ENCODE measurements around the gene CDC42BPG. TPM values are rescaled to one million over a fixed set of nuclear protein-coding genes. Genes with fewer than 3 reads are reported as not detected.

CDC42BPG gene
- total and polyA plus RNA-seq, 2 of the 8 experiments (the other 6 are each of a cell fraction or from before 2014, with no cell fraction given): 3.7 to 10.6 TPM

DNA sequence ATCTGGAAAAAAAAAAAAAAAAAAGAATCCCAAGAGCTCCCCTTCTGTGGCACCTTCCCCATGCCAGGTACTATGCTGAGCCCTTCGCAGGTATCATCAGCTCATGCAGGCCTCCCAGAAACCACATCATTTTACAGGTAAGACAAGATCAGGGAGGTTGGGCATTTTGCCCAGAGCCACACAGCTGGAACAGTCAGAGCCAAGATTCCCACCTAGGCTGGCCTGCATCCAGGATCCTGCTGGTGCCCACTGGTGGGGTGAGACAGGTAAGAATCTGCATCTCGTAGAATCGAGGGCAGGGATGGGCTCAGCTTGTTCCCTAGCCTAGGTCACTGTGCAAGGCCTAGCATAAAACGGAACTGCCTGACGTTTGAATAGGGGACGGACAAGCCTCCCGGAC lies 18.4 kb downstream of the CDC42BPG start:
- no peaks in the 10 kb centered on the region for H3K27me3 ChIP-seq (replicated peaks in 1 of 4; ENCODE audit: control insufficient read depth in 3 of 4, extremely low read depth in 1 of 4, insufficient read depth in 3 of 4, low read length in 3 of 4)
- no peak overlapping the region for H3K56ac ChIP-seq (replicated peaks; ENCODE audit: insufficient read length, low read depth, low read length)
- H3K4me2 ChIP-seq (ENCODE audit: insufficient read depth in 1 of 2, low read depth in 2 of 2, low read length in 2 of 2): no peak overlapping the region
- H3K4me3 ChIP-seq (ENCODE audit: extremely low read depth in 1 of 4, insufficient read depth in 2 of 4, low read depth in 3 of 4, low read length in 4 of 4): no peak overlapping the region
- H3K23me2 ChIP-seq (ENCODE audit: low read depth, low read length): no peaks in the 10 kb centered on the region; the same call in 1 of the 2 replicates
- 89% methylated on average over 7 of the region's 7 CpGs; no CpG with 5 or more reads in 1 of the 2 experiments for WGBS, 2 experiments (ENCODE audit: extremely low coverage in 1 of 2, insufficient coverage in 1 of 2, insufficient read length in 1 of 2, insufficient replicate concordance in 2 of 2, low coverage in 1 of 2, low lambda C conversion rate in 2 of 2, missing lambda C conversion rate in 1 of 2)
- no peak for DNase-seq (ENCODE audit: low read depth in 1 of 2, low spot score in 2 of 2)
- no peak overlapping the region for H3K18ac ChIP-seq (ENCODE audit: extremely low read depth, low read length)
- no peak overlapping the region for H2AK5ac ChIP-seq (ENCODE audit: low read depth, low read length)
- no peaks in the 10 kb centered on the region for H3K79me2 ChIP-seq (ENCODE audit: control insufficient read depth in 1 of 2, insufficient read depth in 2 of 2, low read length in 2 of 2)
- no peak overlapping the region for H2BK20ac ChIP-seq (ENCODE audit: low read length)
- H3K23ac ChIP-seq (ENCODE audit: insufficient read length): no peak overlapping the region
- no peak for FAIRE-seq
- no peak overlapping the region for H4K8ac ChIP-seq (ENCODE audit: extremely low read depth, insufficient read depth, low read length)
- no peak overlapping the region for H2AFZ ChIP-seq (ENCODE audit: low read length)
- no peaks in the 10 kb centered on the region for H3K4me1 ChIP-seq (replicated peaks in 1 of 4; ENCODE audit: control insufficient read depth in 3 of 4, insufficient read depth in 4 of 4, low read length in 3 of 4)
- H2BK15ac ChIP-seq (ENCODE audit: low read length): no peak overlapping the region
- no peak overlapping the region for H4K91ac ChIP-seq (replicated peaks; ENCODE audit: insufficient read length, low read length)
- no peaks in the 10 kb centered on the region for H3K9me3 ChIP-seq (ENCODE audit: insufficient read depth in 2 of 2, low read depth in 1 of 2, low read length in 1 of 2)
- H3K27ac ChIP-seq (ENCODE audit: low read depth, low read length): no peak overlapping the region
- peaks cover 3% of the 10 kb centered on the region in 2 experiments for H4K20me1 ChIP-seq (replicated peaks in 1 of 2; ENCODE audit: control insufficient read depth in 1 of 2, insufficient read depth in 2 of 2, low read length in 2 of 2)
- ChIA-PET CTCF (ENCODE audit: partially characterized antibody) (interaction anchor here (0.5 to 2.1 kb wide), 5 partner anchors 10 to 269 kb away, joined by 3 to 8 read pairs (median 3); no protein-coding TSS in a partner anchor), POLR2A (ENCODE audit: partially characterized antibody) (interaction anchor here (1.0 kb wide), 1 partner anchor 17 kb away, joined by 4 read pairs; no protein-coding TSS in a partner anchor)
- H4K5ac ChIP-seq (ENCODE audit: insufficient read length, low read depth, low read length): no peak overlapping the region
- H3K14ac ChIP-seq (ENCODE audit: insufficient read length): no peak overlapping the region
- H2BK12ac ChIP-seq (ENCODE audit: low read depth, low read length): no peak overlapping the region
- peaks cover 0 to 13% (median 6%) of the 10 kb centered on the region in 4 experiments; a peak in 3 of 8 replicates for H3K36me3 ChIP-seq (ENCODE audit: control insufficient read depth in 2 of 4, insufficient read depth in 4 of 4, low read length in 3 of 4)
- no peak overlapping the region for H3K9ac ChIP-seq (replicated peaks in 1 of 4; ENCODE audit: extremely low read depth in 1 of 4, low read depth in 3 of 4, low read length in 3 of 4)
- no peaks in the 10 kb centered on the region; the same call in 1 of the 2 replicates for H3K79me1 ChIP-seq (ENCODE audit: low read depth, low read length)
- H3K4ac ChIP-seq (replicated peaks; ENCODE audit: insufficient read length, low read depth, low read length): no peak overlapping the region
- no peak overlapping the region for H2BK120ac ChIP-seq (replicated peaks; ENCODE audit: low read depth, low read length)
- no peak overlapping the region for H2BK5ac ChIP-seq (ENCODE audit: low read depth, low read length)
- TF ChIP-seq BACH1 (IDR thresholded peaks at IDR 0.05; ENCODE audit: low read length) (no peak), POU5F1 (IDR thresholded peaks at IDR 0.05; ENCODE audit: low read depth, low read length) (no peak), POLR2AphosphoS5 (IDR thresholded peaks at IDR 0.05; ENCODE audit: low read depth, low read length) (no peak), CHD1 (IDR thresholded peaks at IDR 0.05; ENCODE audit: low read depth, low read length) (no peak), TAF1 (IDR thresholded peaks at IDR 0.05; ENCODE audit: low read depth, low read length) (no peak), CTBP2 (IDR thresholded peaks at IDR 0.05; ENCODE audit: borderline replicate concordance, insufficient read depth, insufficient read length, low read length) (no peak), SIRT6 (IDR thresholded peaks at IDR 0.05; ENCODE audit: low read length) (no peak), CREB1 (IDR thresholded peaks at IDR 0.05) (no peak), SP1 (IDR thresholded peaks at IDR 0.05; ENCODE audit: low read depth, low read length) (no peak), SP2 (IDR thresholded peaks at IDR 0.05; ENCODE audit: low read length) (no peak), RBBP5 (IDR thresholded peaks at IDR 0.05; ENCODE audit: borderline replicate concordance, low read depth, low read length) (no peak), NRF1 (IDR thresholded peaks at IDR 0.05; ENCODE audit: low read depth, low read length) (no peak), FOSL1 (IDR thresholded peaks at IDR 0.05; ENCODE audit: insufficient read depth, low read depth, low read length) (no peak), SUZ12 (IDR thresholded peaks at IDR 0.05; ENCODE audit: low read length) (no peak), HDAC6 (IDR thresholded peaks at IDR 0.05; ENCODE audit: low read depth, low read length) (no peak), RNF2 (IDR thresholded peaks at IDR 0.05; ENCODE audit: borderline replicate concordance, low read depth, low read length, missing control alignments, poor library complexity, severe bottlenecking) (no peak)
